ENCODE measurements around the gene CDH3. TPM values are rescaled to one million over a fixed set of nuclear protein-coding genes. Genes with fewer than 3 reads are reported as not detected.
"Not testable (repeated sequence)": the region's sequence is repeated elsewhere in the genome, so short reads cannot be mapped to it uniquely, and the experiment has no call there.

Gene CDH3
- total RNA-seq, 2 donors from 2014 or later: 0.81 to 0.89 TPM

GRCh38 chr16:68686905-68687304, 41.8 kb downstream of the CDH3 start:
- DNase-seq (no peak), ATAC-seq (no peak)
- intact Hi-C loops (cut with DNase I, micrococcal nuclease): no loop called here

GRCh38 chr16:68689921-68690320, 44.8 kb downstream of the CDH3 start:
- no peak for ATAC-seq
- intact Hi-C loops (cut with DNase I, micrococcal nuclease): loop anchor here in 1 of 2 donors (10.0 kb wide), 1 partner anchor 115 kb away; no protein-coding TSS in a partner anchor

GRCh38 chr16:68695575-68695974, 50.5 kb downstream of the CDH3 start:
- DNase-seq: no peak
- intact Hi-C loops (cut with DNase I, micrococcal nuclease): loop anchor here in 1 of 2 donors (10.0 kb wide), 1 partner anchor 109 kb away; no protein-coding TSS in a partner anchor
- no peak for ATAC-seq

More at GRCh38 chr16:68689921-68690320, 44.8 kb downstream of the CDH3 start:
- no peak for DNase-seq

GRCh38 chr16:68696514-68696913, 51.4 kb downstream of the CDH3 start:
- intact Hi-C loops (cut with DNase I, micrococcal nuclease): loop anchor here in 1 of 2 donors (10.0 kb wide), 1 partner anchor 108 kb away; no protein-coding TSS in a partner anchor
- DNase-seq: peak; percentile 43 to 59
- peak; percentile 96 for ATAC-seq

GRCh38 chr16:68698091-68698490, 53.0 kb downstream of the CDH3 start:
- DNase-seq (no peak), ATAC-seq (no peak)
- intact Hi-C loops (cut with DNase I, micrococcal nuclease): loop anchor here in 1 of 2 donors (10.0 kb wide), 1 partner anchor 107 kb away; no protein-coding TSS in a partner anchor

GRCh38 chr16:68700120-68700519, 55.0 kb downstream of the CDH3 start:
- ATAC-seq: no peak
- intact Hi-C loops (cut with DNase I, micrococcal nuclease): loop anchor here in 1 of 2 donors (10.0 kb wide), 2 partner anchors 95 to 425 kb away; no protein-coding TSS in a partner anchor
- no peak for DNase-seq

GRCh38 chr16:68700831-68701230, 55.7 kb downstream of the CDH3 start:
- DNase-seq (no peak), ATAC-seq (no peak)
- intact Hi-C loops (cut with DNase I, micrococcal nuclease): loop anchor here in 1 of 2 donors (10.0 kb wide), 2 partner anchors 94 to 424 kb away; no protein-coding TSS in a partner anchor

- intact Hi-C loops (cut with DNase I, micrococcal nuclease): loop anchor here in 1 of 2 donors (10.0 kb wide), 2 partner anchors 90 to 420 kb away; no protein-coding TSS in a partner anchor
- DNase-seq: peak; percentile 89 to 90
Observed at GRCh38 chr16:68704232-68704867, 59.2 kb downstream of the CDH3 start.

GRCh38 chr16:68707340-68708152, 62.4 kb downstream of the CDH3 start:
- intact Hi-C loops (cut with DNase I, micrococcal nuclease): loop anchor here in 1 of 2 donors (10.0 kb wide), 2 partner anchors 87 to 417 kb away; no protein-coding TSS in a partner anchor
- DNase-seq (peak; percentile 81 to 92), ATAC-seq (peak; percentile 80)

More at GRCh38 chr16:68704232-68704867, 59.2 kb downstream of the CDH3 start:
- ATAC-seq: peak; percentile 84

GRCh38 chr16:68710211-68710610, 65.1 kb downstream of the CDH3 start:
- intact Hi-C loops (cut with DNase I, micrococcal nuclease): no loop called here
- DNase-seq (no peak), ATAC-seq (no peak)

- ATAC-seq (no peak), DNase-seq (no peak)
- intact Hi-C loops (cut with DNase I, micrococcal nuclease): no loop called here
Observed at GRCh38 chr16:68711421-68712139, 66.5 kb downstream of the CDH3 start.

GRCh38 chr16:68713361-68713760, 68.3 kb downstream of the CDH3 start:
- intact Hi-C loops (cut with DNase I, micrococcal nuclease): no loop called here
- ATAC-seq (no peak), DNase-seq (no peak)

- intact Hi-C loops (cut with DNase I, micrococcal nuclease): no loop called here
- DNase-seq (peak; percentile 39 to 76), ATAC-seq (peak; percentile 95)
Observed at GRCh38 chr16:68715471-68715870, 70.4 kb downstream of the CDH3 start.

GRCh38 chr16:68716516-68716915, 71.4 kb downstream of the CDH3 start:
- ATAC-seq; DNase-seq; intact Hi-C loops (cut with DNase I, micrococcal nuclease): not testable (repeated sequence)

- intact Hi-C loops (cut with DNase I, micrococcal nuclease): no loop called here
- DNase-seq (no peak), ATAC-seq (no peak)
Observed at GRCh38 chr16:68717684-68718083, 72.6 kb downstream of the CDH3 start.

GRCh38 chr16:68718590-68718989, 73.5 kb downstream of the CDH3 start:
- ATAC-seq (no peak), DNase-seq (no peak)
- intact Hi-C loops (cut with DNase I, micrococcal nuclease): no loop called here

GRCh38 chr16:68719993-68720489, 74.9 kb downstream of the CDH3 start:
- intact Hi-C loops (cut with DNase I, micrococcal nuclease): no loop called here
- ATAC-seq (no peak), DNase-seq (no peak)

GRCh38 chr16:68722119-68723024, 77.3 kb downstream of the CDH3 start:
- intact Hi-C loops (cut with DNase I, micrococcal nuclease): no loop called here
- ATAC-seq (peak; percentile 87), DNase-seq (peak; percentile 68 to 92)

Measured in left colon (tissue), 2 donors.